Measurements from ENCODE around the gene ST6GALNAC2.
"Not testable (repeated sequence)": the region's sequence is repeated elsewhere in the genome, so short reads cannot be mapped to it uniquely, and the experiment has no call there.

Gene ST6GALNAC2

DNA sequence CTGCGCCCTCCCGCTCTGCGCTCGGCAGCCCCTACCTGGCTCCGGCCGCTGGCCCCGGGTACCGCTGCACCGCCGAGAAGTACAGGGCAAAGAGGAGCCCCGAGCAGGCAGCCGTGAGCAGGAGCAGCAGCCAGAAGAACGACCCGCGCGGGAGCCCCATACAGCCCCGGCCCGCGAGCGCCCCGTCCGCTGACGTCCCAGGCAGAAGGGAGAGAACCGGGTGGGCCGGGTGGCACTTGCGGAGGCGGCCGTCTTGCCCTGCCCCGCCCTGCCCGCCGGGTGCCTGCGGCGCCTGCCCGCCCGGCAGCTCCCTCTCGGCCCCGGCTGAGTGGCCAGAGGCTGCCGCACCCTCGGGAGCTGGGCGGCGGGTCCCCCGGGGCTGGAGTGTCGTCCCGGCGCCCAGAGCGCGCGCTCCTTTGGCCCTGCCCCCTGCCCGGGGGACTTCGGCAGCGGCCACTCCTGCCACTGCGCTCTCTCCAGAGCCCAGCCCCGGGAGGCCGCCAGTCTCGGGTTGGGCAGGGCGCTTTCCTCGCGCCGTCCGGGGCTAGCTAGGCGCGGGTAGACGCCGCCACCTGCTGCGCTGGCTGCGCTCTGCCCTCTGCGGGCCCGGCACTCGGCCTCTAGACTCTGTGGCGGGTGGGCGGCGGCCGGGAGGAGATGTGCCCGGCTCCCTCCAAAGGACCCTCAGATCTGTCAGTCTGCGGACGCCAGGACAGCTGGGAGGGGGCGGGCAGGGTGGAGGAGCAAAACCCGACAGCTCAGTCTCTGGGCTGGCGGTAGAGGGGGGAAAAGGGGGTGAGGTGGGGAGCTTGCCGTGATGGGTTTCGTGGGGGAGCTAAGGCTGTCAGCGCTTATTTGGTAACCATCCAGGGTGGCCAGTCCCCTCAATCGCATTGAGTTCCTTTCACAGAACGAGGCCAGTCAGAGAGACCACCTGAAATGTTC, at the start of gene ST6GALNAC2:
TSS of gene ST6GALNAC2 (minus strand) at position 212 of the 945 bp plus-strand sequence. CDS start at position 160, 52 bp downstream.
- peak; percentile 48 for DNase-seq

DNA sequence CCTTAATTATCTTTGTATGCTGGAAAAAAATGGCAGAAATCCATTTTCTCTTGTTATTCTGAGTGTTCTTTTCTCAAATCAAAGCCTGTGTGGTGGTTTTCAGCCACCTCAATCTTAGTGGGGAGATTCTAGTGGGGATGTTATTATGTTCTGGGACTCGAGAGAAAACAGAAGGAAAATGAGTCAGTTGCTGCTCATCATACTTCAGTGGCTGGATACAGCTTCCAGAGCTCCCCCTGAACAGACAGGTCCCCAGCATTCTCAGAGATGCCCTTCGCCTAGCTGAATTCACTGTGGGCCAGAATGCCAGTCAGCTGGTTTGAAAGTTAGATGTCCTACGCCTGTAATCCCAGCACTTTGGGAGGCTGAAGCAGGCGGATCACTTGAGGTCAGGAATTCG, 49.4 kb upstream of the ST6GALNAC2 start:
- no peak for DNase-seq

DNA sequence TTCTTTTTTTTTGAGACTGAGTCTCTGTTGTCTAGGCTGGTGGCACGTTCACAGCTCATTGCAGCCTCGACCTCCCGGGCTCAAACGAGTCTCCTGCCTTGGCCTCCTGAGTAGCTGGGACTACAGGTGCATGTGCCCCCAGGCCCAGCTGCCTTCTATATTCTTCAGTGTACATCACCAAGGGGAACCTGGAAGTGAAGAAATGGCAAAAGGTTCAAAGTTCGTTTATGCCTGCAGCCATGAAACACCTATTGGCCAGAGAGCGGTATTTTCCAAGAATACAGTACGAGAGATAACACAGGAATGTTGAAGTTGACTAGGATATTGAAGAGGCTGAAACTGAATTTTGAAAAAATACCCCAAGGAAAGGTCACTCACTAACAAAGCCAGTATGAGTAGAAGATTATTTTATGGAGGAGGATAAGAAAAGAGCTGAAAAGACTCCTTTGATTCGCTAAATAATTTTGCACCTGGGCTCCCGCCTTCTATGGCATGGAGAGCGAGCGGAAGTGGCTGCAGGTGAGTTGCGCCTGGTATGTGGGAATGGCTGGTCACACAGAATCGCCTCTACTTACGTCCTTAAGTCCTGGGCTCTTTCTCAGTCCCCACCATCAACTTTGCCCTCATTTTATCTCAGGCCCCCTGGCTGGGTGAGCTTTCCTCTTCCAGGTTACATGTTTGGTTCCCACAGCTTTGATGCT, 48.1 kb upstream of the ST6GALNAC2 start:
- DNase-seq: no peak

DNA sequence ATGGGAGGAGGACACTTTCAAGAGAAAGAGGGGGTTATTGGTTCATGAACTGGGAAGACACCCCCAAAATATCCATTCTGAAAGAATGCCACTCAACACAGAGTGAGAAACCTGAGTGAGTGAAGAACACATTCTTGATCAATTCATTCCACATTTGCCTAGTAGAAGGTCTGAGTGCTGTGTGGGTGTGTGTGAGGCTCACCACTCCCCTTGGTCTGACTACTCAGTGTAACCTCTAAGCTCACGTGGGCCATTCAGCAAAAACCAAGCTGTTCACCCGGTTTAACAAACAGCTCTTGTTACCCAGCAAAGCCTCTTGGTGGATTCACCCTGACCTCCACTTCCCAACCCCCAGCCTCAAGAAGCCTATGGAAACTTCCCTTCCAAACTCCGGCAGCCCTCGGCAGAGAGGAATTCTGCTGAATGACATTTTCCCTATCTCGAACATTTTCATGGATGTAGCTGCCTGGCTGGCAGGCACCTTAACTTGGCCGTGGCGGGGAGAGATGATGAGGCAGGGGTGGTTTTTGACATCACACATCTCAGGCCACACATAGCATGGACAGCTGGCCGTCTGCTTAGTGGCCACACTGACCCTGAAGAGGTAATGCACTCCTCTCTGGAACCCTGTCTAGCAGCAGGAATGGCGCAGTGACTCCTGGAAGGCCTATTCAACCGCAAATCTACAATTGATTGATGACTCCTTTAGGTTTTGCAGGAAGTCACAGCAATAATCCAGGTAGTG, 46.3 kb upstream of the ST6GALNAC2 start:
- DNase-seq: no peak

DNA sequence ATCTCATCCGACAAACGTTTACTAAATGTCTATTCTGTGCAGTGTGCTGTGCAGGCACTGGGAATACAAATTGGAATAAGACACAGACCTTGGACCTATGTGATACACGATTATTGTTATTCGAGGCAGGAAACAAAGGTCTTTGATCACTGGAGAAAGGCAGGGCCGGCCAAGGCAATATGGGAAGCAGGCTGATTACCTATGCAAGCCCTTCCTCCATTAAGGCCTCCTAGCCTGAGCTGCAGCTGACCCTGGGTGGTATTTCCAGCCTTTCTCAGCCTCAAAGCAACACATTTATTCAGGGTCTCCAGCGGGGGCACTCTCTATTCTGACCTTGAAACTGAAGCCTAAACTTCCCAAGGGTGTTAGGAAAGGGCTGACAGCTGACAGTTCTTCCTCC, 44.5 kb upstream of the ST6GALNAC2 start:
- no peak for DNase-seq

DNA sequence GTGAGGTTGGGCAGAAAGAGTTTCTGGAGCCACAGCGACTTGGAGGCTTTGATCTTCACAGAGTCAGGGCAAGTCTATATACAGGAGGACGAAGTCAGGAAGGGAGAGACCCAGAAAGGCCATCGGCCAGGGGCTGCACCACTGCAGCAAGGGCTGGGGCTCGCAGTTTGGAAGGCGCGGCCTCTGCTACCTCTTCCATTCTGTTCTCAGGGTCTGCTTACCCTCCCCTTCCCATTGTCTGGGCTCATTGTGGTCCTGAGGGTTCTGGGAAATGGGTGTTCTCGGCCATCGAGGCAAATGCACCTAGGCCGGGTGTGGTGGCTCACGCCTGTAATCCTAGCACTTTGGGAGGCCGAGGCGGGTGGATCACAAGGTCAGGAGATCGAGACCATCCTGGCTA, 41.9 kb upstream of the ST6GALNAC2 start:
- DNase-seq: no peak

DNA sequence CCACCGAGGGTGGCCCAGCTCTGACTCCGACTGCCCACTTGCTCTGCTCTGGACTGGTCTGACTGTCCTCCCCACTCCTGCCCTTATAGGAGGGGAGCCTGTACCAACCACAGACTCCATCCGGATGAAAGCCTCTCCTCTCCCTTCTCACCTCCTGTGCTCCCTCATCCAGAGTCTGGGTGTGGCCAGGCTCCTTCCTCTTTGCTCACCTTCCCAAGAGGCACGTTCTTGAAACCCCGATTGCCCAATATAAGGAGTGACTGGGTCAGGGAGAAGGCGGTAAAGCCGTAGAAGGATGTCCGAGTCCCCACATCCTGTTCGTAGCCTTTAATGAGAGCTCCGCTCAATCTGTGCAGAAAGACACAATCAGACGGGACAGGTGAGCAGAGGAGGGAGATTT, 40.8 kb upstream of the ST6GALNAC2 start:
- DNase-seq: no peak

DNA sequence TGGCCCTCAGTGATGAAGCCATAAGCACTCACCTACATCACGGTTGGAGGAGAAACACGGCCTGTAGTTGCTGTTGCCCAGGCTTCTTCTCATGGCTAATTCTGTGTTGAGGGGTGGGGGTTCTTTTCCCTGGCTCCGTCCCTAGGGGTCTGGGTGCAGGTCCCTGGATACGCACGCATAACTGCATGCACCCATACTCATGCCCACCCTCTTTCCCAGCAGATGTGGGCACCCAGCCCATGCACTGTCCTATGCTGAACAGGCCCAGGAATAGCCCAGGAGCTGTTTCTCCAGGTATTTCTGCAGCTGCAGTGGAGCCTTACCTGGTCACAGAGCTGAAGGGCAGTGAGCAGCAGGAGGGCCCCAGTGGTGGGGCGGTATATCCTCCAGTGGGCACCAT, 39.8 kb upstream of the ST6GALNAC2 start:
- DNase-seq: no peak

DNA sequence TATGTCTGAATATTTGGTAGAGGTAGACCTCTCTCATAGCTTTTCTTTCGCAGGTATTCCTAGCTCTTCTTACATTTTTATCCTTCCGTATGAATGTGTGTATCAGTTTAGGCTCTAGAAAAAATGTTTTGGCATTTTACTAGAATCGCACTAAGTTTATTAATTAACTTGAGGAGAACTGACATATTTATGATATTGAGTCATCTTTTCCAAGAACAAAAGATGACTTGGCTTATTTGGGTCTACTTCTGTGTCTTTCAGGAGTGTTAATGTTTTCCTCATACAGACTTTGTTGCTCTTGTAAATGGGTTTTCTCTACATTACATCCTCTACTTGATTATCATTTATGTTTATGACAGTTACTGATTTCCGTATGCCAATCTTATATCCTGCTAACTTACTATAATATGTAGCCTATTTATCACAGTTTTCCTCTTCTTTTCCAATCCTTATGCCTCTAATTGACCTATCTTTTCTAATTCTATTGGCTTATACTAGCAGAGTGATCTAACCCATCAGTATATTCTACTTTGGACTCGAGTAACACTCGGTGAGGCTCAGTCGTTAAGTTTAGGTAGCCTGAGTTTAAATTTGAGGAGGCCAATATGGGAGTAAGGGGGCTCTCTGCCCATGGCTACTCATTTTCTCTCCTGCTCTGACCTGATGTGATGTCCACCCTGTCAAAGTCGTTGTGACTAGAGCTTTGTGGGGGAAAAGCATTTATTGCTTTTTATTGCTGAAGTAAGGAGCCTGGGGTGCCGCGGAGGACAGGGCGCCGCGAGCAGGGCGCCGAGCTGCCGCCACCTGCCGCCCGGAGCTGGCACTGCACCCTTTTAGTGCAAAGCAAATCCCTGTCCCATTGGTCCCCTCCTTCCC, 37.8 kb upstream of the ST6GALNAC2 start:
- DNase-seq: peak; percentile 73

DNA sequence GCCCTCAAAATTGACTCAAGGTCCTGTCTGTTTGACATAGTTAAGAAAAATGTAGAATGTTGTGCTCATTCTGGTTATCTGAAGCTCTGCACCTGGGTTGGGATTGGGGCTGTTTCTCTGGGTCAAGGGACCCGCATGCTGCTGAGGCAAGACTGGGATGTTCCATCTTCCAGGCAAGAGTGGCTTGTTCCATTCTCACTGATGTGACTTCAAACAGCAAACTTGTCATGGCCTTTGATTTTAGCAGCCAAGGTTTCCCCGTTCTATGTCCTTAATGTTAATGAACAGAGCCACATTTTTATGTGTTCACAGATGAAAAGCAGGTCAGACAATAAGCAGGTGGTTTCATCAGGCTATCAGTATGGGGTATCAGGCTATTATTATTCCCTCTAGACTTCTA, 32.2 kb upstream of the ST6GALNAC2 start:
- no peak for DNase-seq

DNA sequence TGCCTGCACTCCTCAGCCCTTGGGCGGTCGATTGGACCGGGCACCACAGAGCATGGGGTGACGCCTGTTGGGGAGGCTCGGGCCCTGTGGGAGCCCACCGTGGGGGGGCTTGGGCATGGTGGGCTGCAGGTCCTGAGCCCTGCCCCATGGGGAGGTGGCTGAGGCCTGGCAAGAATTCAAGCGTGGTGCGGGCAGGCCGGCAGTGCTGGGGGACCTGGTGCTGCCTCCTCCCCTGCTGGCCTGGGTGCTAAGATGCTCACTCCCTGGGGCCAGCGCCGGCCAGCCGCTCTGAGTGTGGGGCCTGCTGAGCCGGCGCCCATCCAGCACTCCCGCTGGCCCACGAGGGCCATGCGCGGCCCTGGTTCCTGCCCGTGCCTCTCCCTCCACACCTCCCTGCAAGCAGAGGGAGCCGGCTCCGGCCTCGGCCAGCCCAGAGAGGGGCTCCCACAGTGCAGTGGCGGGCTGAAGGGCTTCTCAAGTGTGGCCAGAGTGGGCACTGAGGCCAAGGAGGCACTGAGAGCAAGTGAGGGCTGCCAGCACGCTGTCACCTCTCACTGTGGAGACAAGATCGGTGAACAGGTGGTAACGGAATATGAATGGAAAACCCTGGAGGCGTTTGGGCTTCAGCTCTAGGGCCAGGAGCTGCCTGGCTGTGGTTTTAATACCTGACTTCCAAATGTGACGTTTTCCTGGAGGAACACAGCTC, 29.4 kb upstream of the ST6GALNAC2 start:
- DNase-seq: no peak

DNA sequence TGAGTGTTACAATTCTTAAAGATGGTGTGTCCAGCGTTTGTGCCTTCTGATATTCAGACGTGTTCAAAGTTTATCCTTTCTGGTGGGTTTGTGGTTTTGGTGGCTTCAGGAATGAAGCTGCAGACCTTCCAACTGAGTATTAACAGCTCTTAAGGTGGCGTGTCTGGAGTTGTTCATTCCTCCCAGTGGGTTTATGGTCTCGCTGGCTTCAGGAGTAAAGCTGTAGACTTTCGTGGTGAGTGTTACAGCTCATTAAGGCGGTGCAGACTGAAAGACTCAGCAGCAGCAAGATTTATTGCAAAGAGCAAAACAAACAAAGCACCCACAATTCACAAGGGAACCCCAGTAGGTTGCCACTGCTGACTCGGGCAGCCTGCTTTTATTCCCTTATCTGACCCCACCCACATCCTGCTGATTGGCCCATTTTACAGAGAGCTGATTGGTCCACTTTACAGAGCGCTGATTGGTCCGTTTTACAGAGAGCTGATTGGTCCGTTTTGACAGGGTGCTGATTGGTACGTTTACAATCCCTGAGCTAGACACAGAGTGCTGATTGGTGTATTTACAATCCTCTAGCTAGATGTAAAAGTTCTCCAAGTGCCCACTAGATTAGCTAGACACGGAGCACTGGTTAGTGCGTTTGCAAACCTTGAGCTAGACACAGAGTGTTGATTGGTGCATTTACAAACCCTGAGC, 28.6 kb upstream of the ST6GALNAC2 start:
- DNase-seq: not testable (repeated sequence)

DNA sequence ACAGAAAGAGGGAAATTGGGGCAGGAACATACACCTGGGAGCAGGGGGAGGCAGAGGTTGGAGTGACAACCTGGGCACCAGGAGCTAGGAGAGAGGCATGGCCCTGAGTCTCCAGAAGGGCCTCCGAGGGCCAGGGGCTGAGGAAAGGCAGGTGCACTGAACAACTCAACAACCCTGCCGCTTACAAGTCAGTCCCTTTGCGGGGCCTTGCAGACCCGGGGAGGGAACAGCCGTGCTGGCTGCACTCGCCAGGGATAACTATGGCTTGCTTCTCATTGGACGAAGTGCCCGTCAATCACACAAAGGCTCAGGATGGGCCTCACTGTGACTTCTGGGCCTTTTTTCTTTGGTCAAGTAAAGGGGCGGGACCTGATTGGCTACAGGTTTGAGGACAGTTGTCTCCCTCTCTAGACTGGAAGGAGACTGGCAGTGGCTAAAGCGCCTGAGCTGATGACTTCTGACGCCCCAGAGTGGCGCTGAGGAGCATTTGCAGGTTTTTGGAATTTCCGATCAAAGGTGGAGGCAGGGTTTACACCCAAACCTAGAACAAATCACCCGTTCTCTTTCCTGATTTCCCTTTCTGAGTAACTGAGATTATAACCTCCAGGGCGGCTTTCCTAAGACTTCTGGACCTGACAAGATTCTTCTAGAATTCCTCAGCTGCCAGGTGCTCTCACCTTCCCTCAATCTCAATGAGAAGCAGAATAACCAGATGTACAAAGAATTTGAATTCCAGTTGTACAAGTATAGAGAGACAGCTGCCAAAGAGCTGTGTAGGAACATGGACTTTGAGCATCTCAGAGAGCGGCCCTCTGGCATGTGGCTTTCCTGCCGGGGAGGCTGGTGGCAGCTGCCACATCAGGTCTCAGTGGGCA, 27.6 kb upstream of the ST6GALNAC2 start:
- no peak for DNase-seq

DNA sequence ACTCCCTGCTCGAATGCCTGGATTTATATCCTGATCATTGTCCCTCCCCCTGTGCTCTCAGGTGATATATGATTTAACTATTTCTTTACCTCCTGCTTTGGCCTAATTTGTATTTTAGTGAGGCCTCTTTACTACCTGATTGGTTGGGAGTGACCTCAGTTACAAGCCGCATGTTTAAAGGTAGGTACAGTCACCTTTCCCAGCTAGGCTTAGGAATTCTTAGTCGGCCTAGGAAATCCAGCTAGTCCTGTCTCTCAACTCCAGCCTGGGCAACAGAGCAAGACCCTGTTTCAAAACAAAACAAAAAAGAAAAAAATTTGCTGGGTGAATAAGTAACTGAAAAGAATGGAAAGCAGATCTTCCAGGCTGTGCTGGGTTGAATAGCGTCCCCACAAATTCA, 26.8 kb upstream of the ST6GALNAC2 start:
- DNase-seq: no peak

DNA sequence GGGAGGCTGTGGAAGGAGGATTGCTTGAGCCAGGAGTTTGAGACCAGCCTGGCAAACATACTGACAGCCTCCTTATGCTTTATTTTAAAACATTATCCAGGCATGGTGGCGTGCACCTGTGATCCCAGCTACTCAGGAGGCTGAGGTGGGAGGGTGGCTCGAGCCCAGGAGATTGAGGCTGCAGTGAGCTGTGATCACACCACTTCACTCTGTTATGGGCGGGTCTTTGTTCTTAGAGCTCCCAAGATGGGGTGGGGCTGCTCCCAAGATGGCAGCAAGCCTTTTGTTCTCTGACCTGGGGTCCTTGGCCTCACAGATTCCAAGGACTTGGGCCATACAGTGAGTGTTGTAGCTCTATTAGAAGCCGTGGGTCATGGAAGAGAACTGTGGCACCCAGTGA, 26.1 kb upstream of the ST6GALNAC2 start:
- no peak for DNase-seq

DNA sequence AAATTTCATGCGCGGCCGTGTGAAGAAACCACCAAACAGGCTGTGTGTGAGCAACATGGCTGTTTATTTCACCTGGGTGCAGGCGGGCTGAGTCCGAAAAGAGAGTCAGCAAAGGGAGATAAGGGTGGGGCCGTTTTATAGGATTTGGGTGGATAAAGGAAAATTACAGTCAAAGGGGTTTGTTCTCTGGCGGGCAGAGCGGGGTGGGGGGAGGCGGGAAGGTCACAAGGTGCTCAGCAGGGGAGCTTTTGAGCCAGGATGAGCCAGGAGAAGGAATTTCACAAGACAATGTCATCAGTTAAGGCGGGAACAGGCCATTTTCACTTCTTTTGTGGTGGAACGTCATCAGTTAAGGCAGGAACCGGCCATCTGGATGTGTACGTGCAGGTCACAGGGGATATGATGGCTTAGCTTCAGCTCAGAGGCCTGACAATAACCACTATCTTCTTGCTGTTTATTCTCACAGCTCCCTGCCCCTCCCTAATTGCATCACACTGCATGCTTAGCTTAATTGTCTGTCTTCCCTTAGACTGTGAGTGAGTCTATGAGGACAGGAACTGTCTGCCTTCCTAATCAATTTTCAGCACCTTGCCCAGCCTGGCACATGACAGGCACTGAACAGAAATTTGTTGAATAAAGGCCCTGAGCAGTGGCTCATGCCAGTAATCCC, 25.6 kb upstream of the ST6GALNAC2 start:
- not testable (repeated sequence) for DNase-seq

DNA sequence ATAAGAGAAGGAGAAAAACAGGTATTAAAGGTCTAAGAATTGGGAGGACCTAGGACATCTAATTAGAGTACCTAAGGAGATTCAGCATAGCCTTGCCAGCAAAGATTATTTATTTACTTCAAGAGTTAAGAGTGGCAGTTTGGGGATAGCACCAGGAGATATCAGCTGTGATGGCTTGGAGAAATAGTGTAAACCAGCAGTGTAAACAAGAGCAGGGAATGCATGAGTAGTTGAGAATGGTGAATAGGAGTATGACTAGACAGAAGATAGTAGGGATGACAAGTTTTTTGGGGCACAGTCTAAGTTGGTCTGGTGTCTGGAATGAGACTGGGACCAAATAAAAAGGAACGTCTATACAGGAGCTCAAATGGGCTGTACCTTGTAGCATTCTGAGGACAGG, 21.0 kb upstream of the ST6GALNAC2 start:
- DNase-seq: not testable (repeated sequence)

DNA sequence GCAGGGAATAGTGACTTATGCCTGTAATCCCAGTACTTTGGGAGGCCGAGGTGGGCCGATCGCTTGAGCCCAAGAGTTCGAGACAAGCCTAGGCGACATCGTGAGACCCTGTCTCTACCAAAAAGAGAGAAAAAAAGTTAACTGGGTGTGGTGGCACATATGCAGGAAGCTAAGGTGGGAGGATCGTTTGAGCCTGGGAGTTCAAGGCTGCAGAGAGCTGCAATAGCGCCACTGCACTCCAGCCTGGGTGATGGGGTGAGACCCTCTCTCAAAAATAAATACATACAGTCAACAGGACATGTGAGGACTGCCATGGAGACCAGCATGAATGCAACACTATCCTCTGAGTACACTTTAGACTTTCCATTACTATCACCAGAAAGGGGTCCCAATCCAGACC, 15.4 kb upstream of the ST6GALNAC2 start:
- no peak for DNase-seq

DNA sequence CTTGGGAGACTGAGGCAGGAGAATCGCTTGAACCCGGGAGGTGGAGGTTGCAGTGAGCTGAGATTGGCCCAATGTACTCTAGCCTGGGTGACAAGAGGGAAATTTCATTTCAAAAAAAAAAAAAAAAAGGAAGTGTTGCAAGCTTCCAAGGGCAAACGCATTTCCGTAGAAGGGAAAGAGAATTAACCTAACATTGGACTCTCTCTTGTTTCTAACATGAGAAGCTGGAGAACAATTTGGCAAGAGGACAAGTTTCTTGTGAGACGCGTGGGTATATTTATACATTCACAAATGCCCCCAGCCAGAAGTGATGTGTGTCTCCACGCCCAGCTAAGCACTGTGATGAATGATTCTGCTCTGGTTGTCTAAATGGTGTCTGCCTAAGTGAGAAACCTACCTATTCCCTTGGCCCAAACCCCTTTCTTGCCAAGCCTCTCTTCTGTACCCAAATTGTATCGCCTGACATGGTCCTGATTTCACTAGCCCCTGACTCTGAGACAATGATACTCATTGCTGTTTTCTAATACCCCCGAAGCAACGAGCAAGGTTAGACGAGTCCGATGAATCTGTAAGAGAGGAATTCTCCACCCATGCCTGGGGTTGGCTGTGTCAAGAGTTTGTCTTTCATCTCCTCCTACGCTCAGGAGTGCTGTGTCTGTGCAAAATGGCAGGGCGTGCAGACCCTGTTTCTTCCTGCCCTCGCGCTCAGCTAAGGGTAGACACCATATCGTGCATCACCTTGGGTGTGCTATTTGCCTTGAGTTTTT, 14.2 kb upstream of the ST6GALNAC2 start:
- DNase-seq: no peak

Measured in right hindlimb (tissue), 1 donor.